Activated CD8-positive, alpha-beta T cell treated with anti-CD3 and anti-CD28 coated beads for 36 hours (primary cell): ENCODE results near the gene KCNMA1. TPM values are rescaled to one million over a fixed set of nuclear protein-coding genes. Genes with fewer than 3 reads are reported as not detected.

Experiments
- ATAC-seq: fragments of 200-7000 bp; cut with Tn5 transposase; one replicate; pipeline ENCODE4 v1.10.0; 2021; ENCODE audit warnings: mild to moderate bottlenecking, moderate library complexity
- CTCF ChIA-PET: fragments of 350-600 bp; sonication (Branson Sonifier 250); formaldehyde crosslinking; loops from one replicate; lab custom pipeline; 2021; ENCODE audit warnings: antibody characterized with exemption; lab: Charles Lee
- POLR2A ChIA-PET: fragments of 350-600 bp; sonication (Branson Sonifier 250); formaldehyde crosslinking; loops from one replicate; lab custom pipeline; 2021; ENCODE audit warnings: antibody characterized with exemption; lab: Charles Lee
- DNase-seq: peaks from one replicate; pipeline ENCODE4 v3.0.0-alpha.2; 2020
- H3K27ac Mint-ChIP-seq: one replicate; pipeline ENCODE4 v1.8.0; 2021; ENCODE audit warnings: mild to moderate bottlenecking, mixed read lengths
- H3K27me3 Mint-ChIP-seq: one replicate; pipeline ENCODE4 v1.8.0; 2021; ENCODE audit warnings: mixed read lengths
- H3K36me3 Mint-ChIP-seq: one replicate; pipeline ENCODE4 v1.8.0; 2021; ENCODE audit warnings: low read depth, mixed read lengths
- H3K4me1 Mint-ChIP-seq: one replicate; pipeline ENCODE4 v1.8.0; 2021; ENCODE audit warnings: low read depth, mixed read lengths
- H3K4me3 Mint-ChIP-seq: one replicate; pipeline ENCODE4 v1.8.0; 2021; ENCODE audit warnings: mild to moderate bottlenecking, moderate library complexity, mixed read lengths
- H3K9me3 Mint-ChIP-seq: one replicate; pipeline ENCODE4 v1.8.0; 2021; ENCODE audit warnings: mixed read lengths
- CTCF ChIP-seq: fragments of 200-600 bp; IDR thresholded peaks from one replicate; pipeline ENCODE4 v1.8.0; 2022; ENCODE audit warnings: antibody characterized with exemption, mild to moderate bottlenecking
- intact Hi-C: fragments of 100-400 bp; cut with micrococcal nuclease; formaldehyde crosslinking; loops from one replicate; pipeline ENCODE4 v1.10.0; 2022
- total RNA-seq, 2 experiments: library from RNA; stranded (reverse); gene quantifications; one replicate each; pipeline ENCODE4 v1.2.3, GENCODE V29; 2021

Gene KCNMA1
- total RNA-seq, 2 experiments from 2014 or later = 0.18 TPM; not detected in 1

GRCh38 chr10:77682393-77683087 is 44.9 kb upstream of the KCNMA1 start:
- Mint-ChIP-seq H3K4me1 (no peaks in the 10 kb centered on the region), H3K4me3 (no peak overlapping the region), H3K27me3 (peaks cover 12% of the 10 kb centered on the region), H3K9me3 (no peaks in the 10 kb centered on the region), H3K27ac (no peak overlapping the region), H3K36me3 (no peaks in the 10 kb centered on the region)
- intact Hi-C loops = no loop called here
- ChIA-PET POLR2A (interaction anchor here (0.7 kb wide), 1 partner anchor 204 kb away, joined by 3 read pairs; no protein-coding TSS in a partner anchor), CTCF (interaction anchor here (1.1 kb wide), 1 partner anchor 29 kb away, joined by 3 read pairs; no protein-coding TSS in a partner anchor)
- DNase-seq (no peak), ATAC-seq (no peak)
- TF ChIP-seq CTCF = no peak

- H3K36me3 Mint-ChIP-seq = no peaks in the 10 kb centered on the region
- H3K4me1 Mint-ChIP-seq = no peaks in the 10 kb centered on the region
- no peaks in the 10 kb centered on the region for H3K9me3 Mint-ChIP-seq
- no peak overlapping the region for H3K27ac Mint-ChIP-seq
- ChIA-PET CTCF (no interaction called here), POLR2A (interaction anchor here (0.7 kb wide), 1 partner anchor 204 kb away, joined by 3 read pairs; no protein-coding TSS in a partner anchor)
- ATAC-seq (no peak), DNase-seq (no peak)
- intact Hi-C loops = no loop called here
- H3K27me3 Mint-ChIP-seq = peaks cover 8% of the 10 kb centered on the region
- no peak for TF ChIP-seq CTCF
- H3K4me3 Mint-ChIP-seq = no peak overlapping the region
These were observed 44.2 kb upstream of the KCNMA1 start for GRCh38 chr10:77681839-77682238.

- ChIA-PET CTCF (interaction anchor here (1.9 kb wide), 1 partner anchor 31 kb away, joined by 6 read pairs; no protein-coding TSS in a partner anchor), POLR2A (no interaction called here)
- peaks cover 11% of the 10 kb centered on the region for H3K27me3 Mint-ChIP-seq
- intact Hi-C loops = no loop called here
- TF ChIP-seq CTCF = no peak
- no peaks in the 10 kb centered on the region for H3K36me3 Mint-ChIP-seq
- H3K4me1 Mint-ChIP-seq = no peaks in the 10 kb centered on the region
- no peaks in the 10 kb centered on the region for H3K9me3 Mint-ChIP-seq
- H3K27ac Mint-ChIP-seq = no peak overlapping the region
- no peak for ATAC-seq
- H3K4me3 Mint-ChIP-seq = no peak overlapping the region
- DNase-seq = no peak
These were observed 43.2 kb upstream of the KCNMA1 start for GRCh38 chr10:77680811-77681210.

GRCh38 chr10:77680065-77680464 is 42.5 kb upstream of the KCNMA1 start:
- Mint-ChIP-seq H3K9me3 (no peaks in the 10 kb centered on the region), H3K4me3 (no peak overlapping the region), H3K27ac (no peak overlapping the region), H3K27me3 (peaks cover 10% of the 10 kb centered on the region), H3K4me1 (no peaks in the 10 kb centered on the region), H3K36me3 (no peaks in the 10 kb centered on the region)
- no peak for TF ChIP-seq CTCF
- CTCF ChIA-PET = interaction anchor here (1.9 kb wide), 1 partner anchor 31 kb away, joined by 6 read pairs; no protein-coding TSS in a partner anchor
- intact Hi-C loops = no loop called here
- DNase-seq = no peak
- POLR2A ChIA-PET = no interaction called here
- ATAC-seq = no peak

- CTCF ChIA-PET = no interaction called here
These were observed 41.6 kb upstream of the KCNMA1 start for GRCh38 chr10:77679217-77679616.

More at GRCh38 chr10:77679217-77679616, 41.6 kb upstream of the KCNMA1 start:
- POLR2A ChIA-PET = no interaction called here
- no peak for TF ChIP-seq CTCF
- Mint-ChIP-seq H3K27ac (no peak overlapping the region), H3K4me3 (no peak overlapping the region), H3K27me3 (peaks cover 11% of the 10 kb centered on the region), H3K4me1 (no peaks in the 10 kb centered on the region), H3K9me3 (no peaks in the 10 kb centered on the region), H3K36me3 (no peaks in the 10 kb centered on the region)
- intact Hi-C loops = no loop called here
- no peak for ATAC-seq
- no peak for DNase-seq
